ENCODE measurements around the gene B3GAT1. TPM values are rescaled to one million over a fixed set of nuclear protein-coding genes. Genes with fewer than 3 reads are reported as not detected.

B3GAT1 gene
- total and polyA plus RNA-seq, 2 of the 13 experiments (the other 11 are each of a cell fraction or from before 2014, with no cell fraction given) = not detected

DNA sequence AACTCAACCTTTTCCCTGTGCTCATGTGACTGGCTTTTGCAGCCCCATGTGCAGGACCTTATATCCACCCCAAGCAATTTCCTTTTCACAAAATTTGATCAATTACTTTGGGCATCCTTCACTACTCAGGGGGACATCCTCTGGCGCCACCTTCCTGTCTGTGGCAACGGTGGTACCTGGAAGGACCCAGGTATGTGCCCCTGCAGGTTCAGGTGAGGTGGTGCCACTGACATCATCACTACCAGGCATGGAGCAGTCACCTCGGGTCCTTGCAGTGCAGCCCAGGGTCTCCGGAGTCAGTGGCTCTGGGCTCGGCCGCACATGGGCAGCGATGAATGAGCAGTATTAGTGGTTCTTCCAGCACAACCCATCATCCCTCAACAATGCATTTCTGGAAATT, 37.7 kb upstream of the B3GAT1 start:
- Histone ChIP-seq H4K20me1 (ENCODE audit: insufficient read depth, low read length) (no peaks in the 10 kb centered on the region), H3K4me2 (ENCODE audit: low read depth, low read length) (no peak overlapping the region), H3K27me3 (ENCODE audit: control insufficient read depth in 1 of 2, insufficient read depth in 2 of 2, low read length in 2 of 2) (peaks cover 0 to 25% of the 10 kb centered on the region in 2 experiments; a peak in 3 of 5 replicates), H3K9ac (ENCODE audit: insufficient read depth, low read depth, low read length) (no peak overlapping the region), H3K27ac (ENCODE audit: extremely low read length, insufficient read depth, low read length) (no peak overlapping the region), H3K36me3 (replicated peaks in 1 of 2; ENCODE audit: control insufficient read depth in 1 of 2, insufficient read depth in 2 of 2, low read length in 2 of 2) (no peaks in the 10 kb centered on the region), H3K9me3 (ENCODE audit: low read length) (no peaks in the 10 kb centered on the region), H3K4me1 (ENCODE audit: insufficient read depth, low read length) (no peaks in the 10 kb centered on the region), H3K4me3 (replicated peaks in 1 of 3; ENCODE audit: insufficient read depth in 1 of 3, low read depth in 2 of 3, low read length in 3 of 3) (no peak overlapping the region), H2AFZ (ENCODE audit: low read length) (no peak overlapping the region), H3K79me2 (ENCODE audit: insufficient read depth, low read length) (no peaks in the 10 kb centered on the region)
- TF ChIP-seq FOXK2 (IDR thresholded peaks at IDR 0.05) = no peak
- TF ChIP-seq SMAD1 (CRISPR knock-in tag; IDR thresholded peaks at IDR 0.05; ENCODE audit: borderline replicate concordance, low read depth) = no peak
- TF ChIP-seq POLR2AphosphoS5 (IDR thresholded peaks at IDR 0.05; ENCODE audit: low read depth, low read length) = no peak
- TF ChIP-seq ZNF512B (CRISPR knock-in tag; IDR thresholded peaks at IDR 0.05; ENCODE audit: borderline replicate concordance) = no peak
- intact Hi-C loops (cut with micrococcal nuclease; ENCODE audit: unreplicated experiment) (no loop called here), in situ Hi-C loops (cut with HindIII; ENCODE audit: extremely low pct_ligation_motif_present, low pct_unique_long_range_greater_than_20kb) (no loop called here)
- FAIRE-seq (no peak), ATAC-seq (no peak), DNase-seq (ENCODE audit: low spot score) (no peak)
- POLR2A ChIA-PET = no interaction called here
- BruUV-seq (replicated peaks) = no TSS peak
- WGBS (ENCODE audit: low lambda C conversion rate) = 22% methylated on average over 2 of the region's 7 CpGs
- CTCF ChIA-PET (ENCODE audit: low intra/inter-chr PET ratio, low total read pairs) = no interaction called here

DNA sequence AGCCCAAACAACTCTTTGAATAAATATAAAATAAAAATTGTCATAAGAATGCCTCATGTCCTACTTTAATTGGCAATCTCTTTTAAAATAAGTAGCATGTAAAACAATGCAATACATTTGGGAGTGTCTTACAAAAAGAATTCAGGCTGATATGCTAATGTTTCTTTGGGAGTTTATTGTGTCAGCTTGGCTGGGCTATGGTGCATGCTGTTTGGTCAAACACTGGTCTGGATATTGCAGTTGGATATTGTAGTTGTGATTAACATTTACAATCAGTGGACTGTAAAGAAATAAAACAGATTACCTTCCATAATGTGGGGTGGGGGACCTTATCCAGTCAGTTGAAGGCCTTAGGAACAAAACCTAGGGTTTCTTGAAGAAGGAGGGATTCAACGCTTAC, 37.0 kb upstream of the B3GAT1 start:
- Histone ChIP-seq H4K20me1 (ENCODE audit: insufficient read depth, low read length) (no peaks in the 10 kb centered on the region), H3K4me2 (ENCODE audit: low read depth, low read length) (no peak overlapping the region), H3K27ac (ENCODE audit: extremely low read length, insufficient read depth, low read length) (no peak overlapping the region), H3K79me2 (ENCODE audit: insufficient read depth, low read length) (no peaks in the 10 kb centered on the region), H2AFZ (ENCODE audit: low read length) (no peak overlapping the region), H3K27me3 (ENCODE audit: control insufficient read depth in 1 of 2, insufficient read depth in 2 of 2, low read length in 2 of 2) (peaks cover 0 to 25% of the 10 kb centered on the region in 2 experiments; a peak in 3 of 5 replicates), H3K4me1 (ENCODE audit: insufficient read depth, low read length) (no peaks in the 10 kb centered on the region), H3K9ac (ENCODE audit: insufficient read depth, low read depth, low read length) (no peak overlapping the region), H3K4me3 (replicated peaks in 1 of 3; ENCODE audit: insufficient read depth in 1 of 3, low read depth in 2 of 3, low read length in 3 of 3) (no peak overlapping the region), H3K9me3 (ENCODE audit: low read length) (no peaks in the 10 kb centered on the region), H3K36me3 (replicated peaks in 1 of 2; ENCODE audit: control insufficient read depth in 1 of 2, insufficient read depth in 2 of 2, low read length in 2 of 2) (no peaks in the 10 kb centered on the region)
- in situ Hi-C loops (cut with HindIII; ENCODE audit: extremely low pct_ligation_motif_present, low pct_unique_long_range_greater_than_20kb) (no loop called here), intact Hi-C loops (cut with micrococcal nuclease; ENCODE audit: unreplicated experiment) (no loop called here)
- ATAC-seq (no peak), FAIRE-seq (no peak), DNase-seq (ENCODE audit: low spot score) (no peak)
- POLR2A ChIA-PET = no interaction called here
- TF ChIP-seq ZNF678 (CRISPR knock-in tag; IDR thresholded peaks at IDR 0.05) (no peak), ZNF160 (CRISPR knock-in tag; IDR thresholded peaks at IDR 0.05) (no peak)
- TF ChIP-seq, protein P1, sequence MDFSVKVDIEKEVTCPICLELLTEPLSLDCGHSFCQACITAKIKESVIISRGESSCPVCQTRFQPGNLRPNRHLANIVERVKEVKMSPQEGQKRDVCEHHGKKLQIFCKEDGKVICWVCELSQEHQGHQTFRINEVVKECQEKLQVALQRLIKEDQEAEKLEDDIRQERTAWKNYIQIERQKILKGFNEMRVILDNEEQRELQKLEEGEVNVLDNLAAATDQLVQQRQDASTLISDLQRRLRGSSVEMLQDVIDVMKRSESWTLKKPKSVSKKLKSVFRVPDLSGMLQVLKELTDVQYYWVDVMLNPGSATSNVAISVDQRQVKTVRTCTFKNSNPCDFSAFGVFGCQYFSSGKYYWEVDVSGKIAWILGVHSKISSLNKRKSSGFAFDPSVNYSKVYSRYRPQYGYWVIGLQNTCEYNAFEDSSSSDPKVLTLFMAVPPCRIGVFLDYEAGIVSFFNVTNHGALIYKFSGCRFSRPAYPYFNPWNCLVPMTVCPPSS (IDR thresholded peaks at IDR 0.05) = no peak
- WGBS (ENCODE audit: low lambda C conversion rate) = 100% methylated on average over 1 of the region's 1 CpG
- no TSS peak for BruUV-seq (replicated peaks)
- CTCF ChIA-PET (ENCODE audit: low intra/inter-chr PET ratio, low total read pairs) = no interaction called here
